ENCODE data around the gene TOP2A.

- TF ChIP-seq TAF1 (IDR thresholded peaks at IDR 0.05; ENCODE audit: borderline replicate concordance, low read depth, low read length) (no peak), GABPA (IDR thresholded peaks at IDR 0.05; ENCODE audit: low read depth) (no peak), EZH2phosphoT487 (IDR thresholded peaks at IDR 0.05; ENCODE audit: borderline replicate concordance, low read depth) (no peak), POLR2AphosphoS5 (IDR thresholded peaks at IDR 0.05; ENCODE audit: low read depth, low read length) (no peak), CTCF (IDR thresholded peaks at IDR 0.05) (no peak), MAX (IDR thresholded peaks at IDR 0.05; ENCODE audit: low read depth) (no peak), TCF12 (IDR thresholded peaks at IDR 0.05) (no peak), EP300 (IDR thresholded peaks at IDR 0.05; ENCODE audit: borderline replicate concordance in 1 of 2, low read depth in 1 of 2, low read length in 1 of 2) (no peak), SMC3 (IDR thresholded peaks at IDR 0.05; ENCODE audit: low read depth, low read length) (no peak)
Observed at GRCh38 chr17:40360091-40360490, 57.6 kb downstream of the TOP2A start.
